K562 (cell line): Measurements from ENCODE around the gene KLK14. TPM values are rescaled to one million over a fixed set of nuclear protein-coding genes. Genes with fewer than 3 reads are reported as not detected.

ENCODE experiments used
- CHD4 ChIP-seq: fragments of 200-600 bp; sonication (generic); IDR thresholded peaks from 3 replicates; pipeline ENCODE4 v1.6.1; 2012; ENCODE audit warnings: low read depth, mild to moderate bottlenecking, mixed read lengths, low read length, inconsistent platforms; ENCODE audit not compliant: insufficient read depth, insufficient replicate concordance, poor library complexity, severe bottlenecking
- CHD7 ChIP-seq: fragments of 200-600 bp; sonication (generic); IDR thresholded peaks from one replicate; pipeline ENCODE4 v1.6.1; 2012; ENCODE audit warnings: mild to moderate bottlenecking, low read depth, low read length, inconsistent platforms
- HMG20B ChIP-seq: fragments of 250-450 bp; sonication (Bioruptor Pico); IDR thresholded peaks from 2 replicates; pipeline ENCODE4 v1.5.0; 2021; ENCODE audit warnings: mild to moderate bottlenecking
- HNRNPL ChIP-seq: fragments of 200-400 bp; formaldehyde crosslinking; IDR thresholded peaks from 2 replicates; pipeline ENCODE4 v1.6.1; 2017; ENCODE audit warnings: low read depth, mild to moderate bottlenecking, low read length
- KLF6 ChIP-seq: fragments of 250-450 bp; sonication (Bioruptor Pico); IDR thresholded peaks from 2 replicates; pipeline ENCODE4 v1.4.0; 2020; ENCODE audit warnings: mild to moderate bottlenecking, moderate library complexity, borderline replicate concordance
- RREB1 ChIP-seq: fragments of 250-450 bp; sonication (Bioruptor Pico); IDR thresholded peaks from 2 replicates; pipeline ENCODE4 v1.4.0; 2020
- THRAP3 ChIP-seq: fragments of 450-650 bp; IDR thresholded peaks from 2 replicates; pipeline ENCODE4 v1.6.1; 2016; ENCODE audit warnings: mild to moderate bottlenecking, inconsistent platforms, borderline replicate concordance
- ZNF41 ChIP-seq: fragments of 250-450 bp; sonication (Bioruptor Pico); conservative IDR thresholded peaks from 2 replicates; pipeline ENCODE4 v1.4.0; 2020; ENCODE audit warnings: mild to moderate bottlenecking
- ZNF644 ChIP-seq: fragments of 200-800 bp; sonication (Bioruptor generic); IDR thresholded peaks from 2 replicates; pipeline ENCODE4 v1.6.1; 2016; ENCODE audit warnings: low read depth, missing genetic modification characterization, missing compliant biosample characterization
- polyA plus RNA-seq, 8 experiments: library from polyadenylated mRNA; depleted of rRNA in 4 of 8; stranded (reverse) in 5 of 8; unstranded in 3 of 8; fragments of >200 nt; fragmentation: Nextera tagmentation in 2 of 8; fragmentation: Illumina TruSeq in 1 of 8; extraction: Ambion mirVana in 2 of 8; extraction: Trizol in 1 of 8; gene quantifications; 2 replicates each; pipeline versions ENCODE4 v1.2.1 to v1.2.3, GENCODE V29; 2011 to 2014; ENCODE audit warnings: inconsistent platforms in 1 of 8, missing spikeins in 1 of 8
- total RNA-seq, 7 experiments: library from RNA; depleted of rRNA in 6 of 7; stranded (reverse); fragments of >200 nt in 6 of 7; fragmentation: Illumina TruSeq in 2 of 7; extraction: Trizol in 2 of 7; gene quantifications; 2 replicates each; pipeline versions ENCODE4 v1.2.1 to v1.2.3, GENCODE V29; 2011 to 2021; ENCODE audit warnings: low replicate concordance in 1 of 7

The KLK14 gene
- total and polyA plus RNA-seq, 9 of the 15 experiments (the other 6 are each of a cell fraction or from before 2014, with no cell fraction given), result not detected

GRCh38 chr19:51131780-51132680 lies 49.3 kb upstream of the KLK14 start (continued):
- TF ChIP-seq CHD7, result no peak
- no peak for TF ChIP-seq KLF6 (CRISPR knock-in tag)
- TF ChIP-seq CHD4, result no peak
- no peak for TF ChIP-seq HNRNPL
- no peak for TF ChIP-seq HMG20B (CRISPR knock-in tag)
- TF ChIP-seq ZNF41 (CRISPR knock-in tag), result no peak
- TF ChIP-seq RREB1 (CRISPR knock-in tag), result no peak
- TF ChIP-seq ZNF644 (tag), result no peak
- TF ChIP-seq THRAP3, result no peak
